HepG2 (cell line): ENCODE data around the gene B4GALT3. TPM values are rescaled to one million over a fixed set of nuclear protein-coding genes. Genes with fewer than 3 reads are reported as not detected.
A peak's percentile ranks its signal among the peaks of the same experiment; 100 is the strongest.

Experiments
- AGO2 ChIP-seq: fragments of 200-400 bp; formaldehyde crosslinking; optimal IDR thresholded peaks from 2 replicates; pipeline ENCODE3; 2017; ENCODE audit warnings: mild to moderate bottlenecking, low read depth, low read length, moderate library complexity
- BCL3 ChIP-seq: sonication (generic); formaldehyde crosslinking; IDR thresholded peaks from 2 replicates; pipeline ENCODE4 v1.5.1; 2020; ENCODE audit warnings: mild to moderate bottlenecking, missing genetic modification reagents, moderate library complexity
- FOSL1 ChIP-seq: sonication (generic); formaldehyde crosslinking; IDR thresholded peaks from 2 replicates; pipeline ENCODE4 v1.9.0; 2021; ENCODE audit warnings: missing genetic modification reagents, borderline replicate concordance
- NAIF1 ChIP-seq: sonication (generic); formaldehyde crosslinking; IDR thresholded peaks from 2 replicates; pipeline ENCODE4 v1.5.0; 2020; ENCODE audit warnings: mild to moderate bottlenecking, missing genetic modification reagents, borderline replicate concordance
- NR2F2 ChIP-seq: IDR thresholded peaks from 2 replicates; pipeline ENCODE4 v1.6.1; 2012; ENCODE audit warnings: low read depth, inconsistent platforms, borderline replicate concordance
- NR2F6 ChIP-seq, 2 experiments: IDR thresholded peaks; 2 replicates each; pipeline ENCODE4 v1.6.1; 2016; ENCODE audit warnings: antibody characterized with exemption in 1 of 2, mild to moderate bottlenecking in 1 of 2
- SALL1 ChIP-seq: sonication (generic); formaldehyde crosslinking; IDR thresholded peaks from 2 replicates; pipeline ENCODE4 v1.8.0; 2022; ENCODE audit warnings: mild to moderate bottlenecking, missing genetic modification reagents
- SIX1 ChIP-seq: sonication (generic); formaldehyde crosslinking; IDR thresholded peaks from 2 replicates; pipeline ENCODE4 v1.4.0; 2020; ENCODE audit warnings: missing genetic modification reagents, borderline replicate concordance
- TCF12 ChIP-seq, 2 experiments: fragments of 450-650 bp in 1 of 2; sonication (generic) in 1 of 2; formaldehyde crosslinking in 1 of 2; IDR thresholded peaks; 2 replicates each; pipeline versions ENCODE4 v1.6.1 to v1.8.0; 2017 to 2022; ENCODE audit warnings: antibody characterized with exemption in 1 of 2, mild to moderate bottlenecking in 1 of 2, missing genetic modification reagents in 1 of 2, moderate library complexity in 1 of 2
- ZNF230 ChIP-seq: sonication (generic); formaldehyde crosslinking; IDR thresholded peaks from 2 replicates; pipeline ENCODE4 v1.4.0; 2020; ENCODE audit warnings: mild to moderate bottlenecking, missing genetic modification reagents
- ZNF274 ChIP-seq: sonication (generic); formaldehyde crosslinking; IDR thresholded peaks from 2 replicates; pipeline ENCODE4 v1.5.1; 2020; ENCODE audit warnings: mild to moderate bottlenecking, missing genetic modification reagents
- ZNF510 ChIP-seq: sonication (generic); formaldehyde crosslinking; IDR thresholded peaks from 2 replicates; pipeline ENCODE4 v1.4.0; 2020; ENCODE audit warnings: low read depth, mild to moderate bottlenecking, missing genetic modification reagents
- ZNF639 ChIP-seq: conservative IDR thresholded peaks from 2 replicates; pipeline ENCODE4 v1.6.1; 2018; ENCODE audit warnings: missing genetic modification reagents
- polyA plus RNA-seq, 8 experiments: library from polyadenylated mRNA; depleted of rRNA in 3 of 8; stranded (reverse) in 7 of 8; unstranded in 1 of 8; fragments of >200 nt; fragmentation: Illumina TruSeq in 4 of 8; extraction: Trizol in 4 of 8; gene quantifications; 2 replicates each; pipeline versions ENCODE4 v1.2.1 to v1.2.3, GENCODE V29; 2011 to 2016; ENCODE audit warnings: low read depth in 4 of 8, missing spikeins in 1 of 8, mixed read lengths in 1 of 8; ENCODE audit not compliant: insufficient read depth in 1 of 8
- total RNA-seq, 5 experiments: library from RNA; depleted of rRNA; stranded (reverse); fragments of >200 nt; fragmentation: Illumina TruSeq; extraction: Trizol; gene quantifications; 2 replicates each; pipeline ENCODE4 v1.2.3, GENCODE V29; 2016; ENCODE audit warnings: low read depth in 1 of 5
- TF ChIP-seq, protein P1 (sequence below): sonication (generic); formaldehyde crosslinking; IDR thresholded peaks from 2 replicates; pipeline ENCODE4 v1.5.0; 2020; ENCODE audit warnings: mild to moderate bottlenecking, missing genetic modification reagents, borderline replicate concordance
- TF ChIP-seq, protein P2 (sequence below): sonication (generic); formaldehyde crosslinking; IDR thresholded peaks from 2 replicates; pipeline ENCODE4 v1.5.0; 2020; ENCODE audit warnings: missing genetic modification reagents, mild to moderate bottlenecking, borderline replicate concordance
- TF ChIP-seq, protein P3 (sequence below): sonication (generic); formaldehyde crosslinking; IDR thresholded peaks from 2 replicates; pipeline ENCODE4 v1.5.0; 2020; ENCODE audit warnings: missing genetic modification reagents, mild to moderate bottlenecking, borderline replicate concordance
- TF ChIP-seq, protein P4 (sequence below): sonication (generic); formaldehyde crosslinking; IDR thresholded peaks from 2 replicates; pipeline ENCODE4 v1.4.0; 2020; ENCODE audit warnings: missing genetic modification reagents, mild to moderate bottlenecking, borderline replicate concordance

The B4GALT3 gene
- total and polyA plus RNA-seq, 2 of the 13 experiments (the other 11 are each of a cell fraction or from before 2014, with no cell fraction given) = 35.6 to 40.4 TPM

DNA sequence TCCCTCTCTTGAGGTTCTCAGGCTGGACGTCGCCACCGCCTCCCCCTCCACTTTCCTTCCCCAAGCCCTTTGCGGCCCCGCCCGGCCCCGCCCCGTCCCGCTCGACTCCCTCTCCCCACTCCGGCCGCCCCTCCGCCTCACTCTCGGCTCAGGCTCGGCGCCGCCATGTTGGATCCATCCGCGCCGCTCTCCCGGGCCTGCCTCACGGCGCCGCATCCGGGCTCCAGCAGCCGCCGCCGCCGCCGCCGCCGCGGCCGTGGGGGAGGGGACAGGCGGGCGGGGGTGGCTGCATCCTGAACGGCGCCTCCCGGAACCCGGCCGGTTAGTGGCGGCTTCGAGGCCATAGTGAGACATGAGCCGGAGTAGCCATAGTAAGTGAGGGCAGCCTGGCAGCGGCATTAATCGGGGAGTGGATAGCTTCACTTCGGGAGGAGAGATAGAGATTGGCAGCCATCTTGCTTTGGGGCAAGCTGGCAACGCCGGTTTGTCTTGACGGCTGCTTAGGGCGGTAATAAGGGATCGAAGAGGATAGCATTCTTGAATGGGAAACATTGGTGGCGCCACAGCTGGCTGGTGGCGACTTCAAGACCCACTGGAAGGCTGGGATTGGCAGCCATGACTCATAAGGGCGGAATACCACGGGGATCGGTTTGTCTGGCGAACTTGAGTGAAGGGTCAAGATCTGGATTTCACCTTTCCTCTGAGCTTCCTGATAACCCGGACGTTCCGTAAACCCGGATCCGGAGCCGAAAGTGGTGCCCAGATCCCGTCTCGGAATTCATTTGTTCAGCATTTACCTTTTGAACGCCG lies 44.7 kb downstream of the B4GALT3 start, which contains the start of gene DEDD (continued):
- TF ChIP-seq, protein P1, sequence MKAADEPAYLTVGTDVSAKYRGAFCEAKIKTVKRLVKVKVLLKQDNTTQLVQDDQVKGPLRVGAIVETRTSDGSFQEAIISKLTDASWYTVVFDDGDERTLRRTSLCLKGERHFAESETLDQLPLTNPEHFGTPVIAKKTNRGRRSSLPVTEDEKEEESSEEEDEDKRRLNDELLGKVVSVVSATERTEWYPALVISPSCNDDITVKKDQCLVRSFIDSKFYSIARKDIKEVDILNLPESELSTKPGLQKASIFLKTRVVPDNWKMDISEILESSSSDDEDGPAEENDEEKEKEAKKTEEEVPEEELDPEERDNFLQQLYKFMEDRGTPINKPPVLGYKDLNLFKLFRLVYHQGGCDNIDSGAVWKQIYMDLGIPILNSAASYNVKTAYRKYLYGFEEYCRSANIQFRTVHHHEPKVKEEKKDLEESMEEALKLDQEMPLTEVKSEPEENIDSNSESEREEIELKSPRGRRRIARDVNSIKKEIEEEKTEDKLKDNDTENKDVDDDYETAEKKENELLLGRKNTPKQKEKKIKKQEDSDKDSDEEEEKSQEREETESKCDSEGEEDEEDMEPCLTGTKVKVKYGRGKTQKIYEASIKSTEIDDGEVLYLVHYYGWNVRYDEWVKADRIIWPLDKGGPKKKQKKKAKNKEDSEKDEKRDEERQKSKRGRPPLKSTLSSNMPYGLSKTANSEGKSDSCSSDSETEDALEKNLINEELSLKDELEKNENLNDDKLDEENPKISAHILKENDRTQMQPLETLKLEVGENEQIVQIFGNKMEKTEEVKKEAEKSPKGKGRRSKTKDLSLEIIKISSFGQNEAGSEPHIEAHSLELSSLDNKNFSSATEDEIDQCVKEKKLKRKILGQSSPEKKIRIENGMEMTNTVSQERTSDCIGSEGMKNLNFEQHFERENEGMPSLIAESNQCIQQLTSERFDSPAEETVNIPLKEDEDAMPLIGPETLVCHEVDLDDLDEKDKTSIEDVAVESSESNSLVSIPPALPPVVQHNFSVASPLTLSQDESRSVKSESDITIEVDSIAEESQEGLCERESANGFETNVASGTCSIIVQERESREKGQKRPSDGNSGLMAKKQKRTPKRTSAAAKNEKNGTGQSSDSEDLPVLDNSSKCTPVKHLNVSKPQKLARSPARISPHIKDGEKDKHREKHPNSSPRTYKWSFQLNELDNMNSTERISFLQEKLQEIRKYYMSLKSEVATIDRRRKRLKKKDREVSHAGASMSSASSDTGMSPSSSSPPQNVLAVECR (CRISPR knock-in tag) = peak; percentile 40; the same call in 1 of the 2 replicates
- TF ChIP-seq ZNF510 (CRISPR knock-in tag) (no peak), AGO2 (peak; percentile 83), NAIF1 (CRISPR knock-in tag) (0 out of 2 replicates have a peak, but pooled peaks have one; percentile 11), NR2F6 (IDR thresholded peaks at IDR 0.05) (peak; percentile 58), NR2F6 (CRISPR knock-in tag; IDR thresholded peaks at IDR 0.05) (no peak), ZNF230 (CRISPR knock-in tag) (peak; percentile 35; the same call in 1 of the 2 replicates), FOSL1 (CRISPR knock-in tag) (peak; percentile 31; the same call in 1 of the 2 replicates), TCF12 (IDR thresholded peaks at IDR 0.05) (no peak), TCF12 (CRISPR knock-in tag; IDR thresholded peaks at IDR 0.05) (0 out of 2 replicates have a peak, but pooled peaks have one; percentile 25), BCL3 (CRISPR knock-in tag) (0 out of 2 replicates have a peak, but pooled peaks have one; percentile 37), NR2F2 (peak; percentile 34; the same call in 1 of the 2 replicates), SIX1 (no peak), ZNF639 (peak; percentile 98), SALL1 (peak; percentile 6; the same call in 1 of the 2 replicates), ZNF274 (CRISPR knock-in tag) (no peak)
- TF ChIP-seq, protein P2, sequence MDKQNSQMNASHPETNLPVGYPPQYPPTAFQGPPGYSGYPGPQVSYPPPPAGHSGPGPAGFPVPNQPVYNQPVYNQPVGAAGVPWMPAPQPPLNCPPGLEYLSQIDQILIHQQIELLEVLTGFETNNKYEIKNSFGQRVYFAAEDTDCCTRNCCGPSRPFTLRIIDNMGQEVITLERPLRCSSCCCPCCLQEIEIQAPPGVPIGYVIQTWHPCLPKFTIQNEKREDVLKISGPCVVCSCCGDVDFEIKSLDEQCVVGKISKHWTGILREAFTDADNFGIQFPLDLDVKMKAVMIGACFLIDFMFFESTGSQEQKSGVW = no peak
- TF ChIP-seq, protein P3, sequence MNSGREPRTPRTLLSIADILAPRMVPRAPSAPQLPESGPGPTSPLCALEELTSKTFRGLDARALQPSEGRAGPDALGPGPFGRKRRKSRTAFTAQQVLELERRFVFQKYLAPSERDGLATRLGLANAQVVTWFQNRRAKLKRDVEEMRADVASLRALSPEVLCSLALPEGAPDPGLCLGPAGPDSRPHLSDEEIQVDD = no peak
- TF ChIP-seq, protein P4, sequence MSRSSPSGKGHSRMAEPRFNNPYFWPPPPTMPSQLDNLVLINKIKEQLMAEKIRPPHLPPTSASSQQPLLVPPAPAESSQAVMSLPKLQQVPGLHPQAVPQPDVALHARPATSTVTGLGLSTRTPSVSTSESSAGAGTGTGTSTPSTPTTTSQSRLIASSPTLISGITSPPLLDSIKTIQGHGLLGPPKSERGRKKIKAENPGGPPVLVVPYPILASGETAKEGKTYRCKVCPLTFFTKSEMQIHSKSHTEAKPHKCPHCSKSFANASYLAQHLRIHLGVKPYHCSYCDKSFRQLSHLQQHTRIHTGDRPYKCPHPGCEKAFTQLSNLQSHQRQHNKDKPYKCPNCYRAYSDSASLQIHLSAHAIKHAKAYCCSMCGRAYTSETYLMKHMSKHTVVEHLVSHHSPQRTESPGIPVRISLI (CRISPR knock-in tag) = no peak
